Measurements from ENCODE around the gene ATF1. TPM values are rescaled to one million over a fixed set of nuclear protein-coding genes. Genes with fewer than 3 reads are reported as not detected.

ATF1 gene
- total RNA-seq, 2 experiments from 2014 or later = 50.1 to 50.5 TPM

DNA sequence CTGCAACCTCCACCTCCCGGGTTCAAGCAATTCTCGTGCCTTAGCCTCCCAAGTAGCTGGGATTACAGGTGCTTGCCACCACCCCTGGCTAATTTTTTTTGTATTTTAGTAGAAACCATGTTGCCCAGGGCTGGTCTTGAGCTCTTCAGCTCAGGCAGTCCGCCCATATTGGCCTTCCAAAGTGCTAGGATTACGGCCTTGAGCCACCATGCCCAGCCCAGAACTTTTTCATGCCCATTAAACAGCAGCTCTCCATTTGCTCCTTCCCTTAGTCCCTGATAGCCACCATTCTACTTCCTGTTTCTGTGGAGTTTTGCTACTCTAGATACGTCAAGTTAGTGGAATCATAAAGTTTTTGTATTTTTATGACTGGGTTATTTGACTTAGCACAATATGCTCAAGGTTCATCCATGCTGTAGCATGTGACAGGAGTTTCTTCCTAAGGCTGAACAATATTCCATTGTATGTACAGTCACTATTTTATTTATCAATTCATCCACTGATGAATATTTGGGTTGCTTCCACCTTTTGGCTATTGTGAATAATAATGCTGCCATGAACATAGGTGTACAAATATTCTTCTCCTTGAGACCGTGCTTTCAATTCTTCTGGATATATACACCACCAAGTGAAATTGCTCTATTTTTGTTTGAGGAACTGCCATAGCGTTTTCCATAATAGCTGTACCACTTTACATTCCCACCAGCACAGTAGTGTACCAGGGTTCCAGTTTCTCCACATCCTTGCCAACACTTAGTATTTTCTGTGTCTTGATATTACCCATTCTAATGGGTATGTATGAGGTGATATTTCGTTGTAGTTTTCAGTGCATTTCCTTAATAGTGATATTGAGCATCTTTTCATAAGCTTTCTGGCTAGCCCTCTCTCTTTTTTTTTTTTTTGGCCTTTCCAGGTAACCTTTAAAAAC lies 15.0 kb downstream of the ATF1 start:
- no peak overlapping the region for H3K4me3 Mint-ChIP-seq
- CTCF ChIA-PET = interaction anchor here (0.5 to 1.2 kb wide), 3 partner anchors 14 to 400 kb away, joined by 3 to 9 read pairs (median 4); no protein-coding TSS in a partner anchor
- intact Hi-C loops (cut with micrococcal nuclease) = no loop called here
- POLR2A ChIA-PET = no interaction called here
- H3K27ac Mint-ChIP-seq = no peak overlapping the region
- H3K36me3 Mint-ChIP-seq = peaks cover 9% of the 10 kb centered on the region
- no peak for DNase-seq
- H3K27me3 Mint-ChIP-seq = no peaks in the 10 kb centered on the region
- no peaks in the 10 kb centered on the region for H3K9me3 Mint-ChIP-seq
- peaks cover 37% of the 10 kb centered on the region for H3K4me1 Mint-ChIP-seq (ENCODE audit: low read depth)

DNA sequence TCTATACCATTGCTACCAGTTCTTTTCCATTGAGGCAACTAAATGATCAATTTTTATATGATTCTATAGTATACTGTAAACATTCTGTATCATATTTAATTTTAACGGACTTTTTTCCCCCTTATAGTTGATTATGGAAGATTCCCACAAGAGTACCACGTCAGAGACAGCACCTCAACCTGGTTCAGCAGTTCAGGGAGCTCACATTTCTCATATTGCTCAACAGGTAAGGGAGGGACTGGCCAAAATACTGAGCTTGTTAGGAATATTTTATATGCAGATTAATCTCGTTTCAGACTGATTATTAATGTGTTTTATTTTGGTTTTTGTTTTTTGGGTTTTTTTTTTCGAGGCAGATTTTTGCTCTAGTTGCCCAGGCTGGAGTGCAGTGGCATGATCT lies 16.1 kb downstream of the ATF1 start:
- intact Hi-C loops (cut with micrococcal nuclease) = no loop called here
- peaks cover 41% of the 10 kb centered on the region for H3K4me1 Mint-ChIP-seq (ENCODE audit: low read depth)
- no peaks in the 10 kb centered on the region for H3K27me3 Mint-ChIP-seq
- POLR2A ChIA-PET = no interaction called here
- H3K9me3 Mint-ChIP-seq = no peaks in the 10 kb centered on the region
- H3K27ac Mint-ChIP-seq = no peak overlapping the region
- no peak overlapping the region for H3K4me3 Mint-ChIP-seq
- peaks cover 9% of the 10 kb centered on the region for H3K36me3 Mint-ChIP-seq
- DNase-seq = no peak
- CTCF ChIA-PET = interaction anchor here (1.0 kb wide), 1 partner anchor 15 kb away, joined by 4 read pairs; no protein-coding TSS in a partner anchor

- intact Hi-C loops (cut with micrococcal nuclease) = no loop called here
- Mint-ChIP-seq H3K9me3 (no peaks in the 10 kb centered on the region), H3K4me1 (ENCODE audit: low read depth) (peaks cover 22% of the 10 kb centered on the region), H3K27ac (peak overlapping the region; percentile 55), H3K27me3 (no peaks in the 10 kb centered on the region), H3K4me3 (no peak overlapping the region), H3K36me3 (peaks cover 24% of the 10 kb centered on the region)
- DNase-seq = no peak
- ChIA-PET CTCF (no interaction called here), POLR2A (interaction anchor here (0.5 kb wide), 1 partner anchor 17 kb away, joined by 4 read pairs; no protein-coding TSS in a partner anchor)
Measured at GRCh38 chr12:50784501-50784900, 20.6 kb downstream of the ATF1 start.

- CTCF ChIA-PET = no interaction called here
- no peak overlapping the region for H3K4me3 Mint-ChIP-seq
- POLR2A ChIA-PET = no interaction called here
- H3K4me1 Mint-ChIP-seq (ENCODE audit: low read depth) = peaks cover 24% of the 10 kb centered on the region
- H3K27me3 Mint-ChIP-seq = no peaks in the 10 kb centered on the region
- peaks cover 22% of the 10 kb centered on the region for H3K36me3 Mint-ChIP-seq
- DNase-seq = no peak
- H3K27ac Mint-ChIP-seq = no peak overlapping the region
- intact Hi-C loops (cut with micrococcal nuclease) = no loop called here
- no peaks in the 10 kb centered on the region for H3K9me3 Mint-ChIP-seq
Measured at GRCh38 chr12:50785406-50786001, 21.6 kb downstream of the ATF1 start.

GRCh38 chr12:50786498-50787231 lies 22.8 kb downstream of the ATF1 start:
- H3K27me3 Mint-ChIP-seq = no peaks in the 10 kb centered on the region
- intact Hi-C loops (cut with micrococcal nuclease) = no loop called here
- no peak overlapping the region for H3K4me3 Mint-ChIP-seq
- H3K27ac Mint-ChIP-seq = no peak overlapping the region
- H3K36me3 Mint-ChIP-seq = peaks cover 25% of the 10 kb centered on the region
- ChIA-PET POLR2A (no interaction called here), CTCF (interaction anchor here (0.9 to 1.3 kb wide), 2 partner anchors 22 to 149 kb away, joined by 4 to 5 read pairs; no protein-coding TSS in a partner anchor)
- peaks cover 34% of the 10 kb centered on the region for H3K4me1 Mint-ChIP-seq (ENCODE audit: low read depth)
- no peaks in the 10 kb centered on the region for H3K9me3 Mint-ChIP-seq
- no peak for DNase-seq

- Mint-ChIP-seq H3K27me3 (no peaks in the 10 kb centered on the region), H3K36me3 (peaks cover 22% of the 10 kb centered on the region), H3K27ac (no peak overlapping the region), H3K4me1 (ENCODE audit: low read depth) (peaks cover 38% of the 10 kb centered on the region), H3K9me3 (no peaks in the 10 kb centered on the region), H3K4me3 (no peak overlapping the region)
- ChIA-PET POLR2A (interaction anchor here (1.1 kb wide), 1 partner anchor 14 kb away, joined by 5 read pairs; no protein-coding TSS in a partner anchor), CTCF (interaction anchor here (0.6 to 1.3 kb wide), 2 partner anchors 23 to 612 kb away, joined by 3 to 5 read pairs; no protein-coding TSS in a partner anchor)
- intact Hi-C loops (cut with micrococcal nuclease) = no loop called here
- no peak for DNase-seq
Measured at GRCh38 chr12:50787618-50788017, 23.7 kb downstream of the ATF1 start.

GRCh38 chr12:50788561-50788960 lies 24.7 kb downstream of the ATF1 start:
- no peak overlapping the region for H3K27ac Mint-ChIP-seq
- DNase-seq = no peak
- ChIA-PET CTCF (no interaction called here), POLR2A (no interaction called here)
- peaks cover 22% of the 10 kb centered on the region for H3K36me3 Mint-ChIP-seq
- H3K4me1 Mint-ChIP-seq (ENCODE audit: low read depth) = peaks cover 38% of the 10 kb centered on the region
- H3K4me3 Mint-ChIP-seq = no peak overlapping the region
- H3K27me3 Mint-ChIP-seq = no peaks in the 10 kb centered on the region
- H3K9me3 Mint-ChIP-seq = no peaks in the 10 kb centered on the region
- intact Hi-C loops (cut with micrococcal nuclease) = no loop called here

DNA sequence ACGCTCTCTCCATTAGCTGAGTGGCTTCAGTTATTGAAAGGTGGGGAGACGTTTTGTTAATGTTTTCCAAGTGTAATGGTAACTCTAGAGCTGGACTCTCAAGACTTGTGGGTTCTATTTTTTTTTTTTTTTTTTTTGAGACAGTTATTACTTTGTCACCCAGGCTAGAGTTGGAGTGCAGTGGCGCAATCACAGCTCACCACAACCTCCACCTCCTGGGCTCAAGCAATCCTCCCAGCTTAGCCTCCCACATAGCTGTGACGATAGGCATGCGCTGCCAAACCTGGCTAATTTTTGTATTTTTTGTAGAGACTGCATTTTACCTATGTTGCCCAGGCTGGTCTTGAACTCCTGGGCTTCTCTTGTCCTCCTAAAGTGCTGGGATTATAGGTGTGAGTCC lies 26.2 kb downstream of the ATF1 start:
- no peak for DNase-seq
- CTCF ChIA-PET = interaction anchor here (0.7 to 1.3 kb wide), 2 partner anchors 25 to 197 kb away, joined by 3 to 5 read pairs; no protein-coding TSS in a partner anchor
- intact Hi-C loops (cut with micrococcal nuclease) = no loop called here
- Mint-ChIP-seq H3K36me3 (peaks cover 23% of the 10 kb centered on the region), H3K27ac (no peak overlapping the region), H3K4me1 (ENCODE audit: low read depth) (peaks cover 28% of the 10 kb centered on the region), H3K9me3 (no peaks in the 10 kb centered on the region), H3K27me3 (no peaks in the 10 kb centered on the region), H3K4me3 (no peak overlapping the region)
- POLR2A ChIA-PET = no interaction called here

GRCh38 chr12:50799908-50800307 lies 36.0 kb downstream of the ATF1 start:
- Mint-ChIP-seq H3K36me3 (peaks cover 52% of the 10 kb centered on the region), H3K27ac (no peak overlapping the region), H3K4me3 (no peak overlapping the region), H3K4me1 (ENCODE audit: low read depth) (no peaks in the 10 kb centered on the region), H3K27me3 (no peaks in the 10 kb centered on the region), H3K9me3 (peaks cover 15% of the 10 kb centered on the region)
- CTCF ChIA-PET = no interaction called here
- POLR2A ChIA-PET = no interaction called here
- no peak for DNase-seq
- intact Hi-C loops (cut with micrococcal nuclease) = no loop called here

GRCh38 chr12:50803230-50803875 lies 39.5 kb downstream of the ATF1 start:
- ChIA-PET CTCF (no interaction called here), POLR2A (interaction anchor here (0.6 kb wide), 1 partner anchor 10 kb away, joined by 3 read pairs; no protein-coding TSS in a partner anchor)
- intact Hi-C loops (cut with micrococcal nuclease) = no loop called here
- Mint-ChIP-seq H3K27ac (no peak overlapping the region), H3K36me3 (peaks cover 29% of the 10 kb centered on the region), H3K9me3 (peaks cover 15% of the 10 kb centered on the region), H3K27me3 (no peaks in the 10 kb centered on the region), H3K4me3 (no peak overlapping the region), H3K4me1 (ENCODE audit: low read depth) (no peaks in the 10 kb centered on the region)
- no peak for DNase-seq

GRCh38 chr12:50806176-50806575 lies 42.3 kb downstream of the ATF1 start:
- Mint-ChIP-seq H3K36me3 (peaks cover 12% of the 10 kb centered on the region), H3K9me3 (no peaks in the 10 kb centered on the region), H3K27me3 (no peaks in the 10 kb centered on the region), H3K27ac (no peak overlapping the region), H3K4me1 (ENCODE audit: low read depth) (no peaks in the 10 kb centered on the region), H3K4me3 (no peak overlapping the region)
- no peak for DNase-seq
- ChIA-PET CTCF (no interaction called here), POLR2A (no interaction called here)
- intact Hi-C loops (cut with micrococcal nuclease) = no loop called here
